DMS79 (cell line): Measurements from ENCODE around the gene GAD2.
A peak's percentile ranks its signal among the peaks of the same experiment; 100 is the strongest.

Source experiments
- DNase-seq: peaks from one replicate; lab custom pipeline; 2025; lab: John Stamatoyannopoulos, UW

Gene GAD2

GRCh38 chr10:26222563-26222962 is 6.0 kb downstream of the GAD2 start:
- no peak for DNase-seq

- DNase-seq: no peak
Observed at GRCh38 chr10:26225322-26225721, 8.7 kb downstream of the GAD2 start.

- DNase-seq: no peak
Observed at GRCh38 chr10:26227786-26228185, 11.2 kb downstream of the GAD2 start.

DNA sequence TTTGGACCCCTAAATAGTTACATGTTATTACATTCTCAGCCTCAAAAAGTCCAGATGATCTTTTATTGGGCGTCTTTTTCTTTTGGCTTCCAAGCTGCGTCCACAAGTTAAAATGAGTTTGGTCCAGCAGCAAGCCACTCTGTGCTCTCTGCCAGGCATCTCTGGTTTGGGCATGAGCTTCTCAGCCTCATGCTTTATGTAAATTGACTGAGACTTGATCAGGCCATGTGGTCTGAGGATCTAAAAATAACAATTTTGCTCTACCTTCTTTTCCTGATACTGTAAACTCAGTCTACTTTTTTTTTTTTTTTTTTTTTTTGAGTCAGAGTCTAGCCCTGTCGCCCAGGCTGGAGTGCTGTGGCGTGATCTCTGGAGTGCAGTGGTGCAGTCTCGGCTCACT is 15.6 kb downstream of the GAD2 start:
- no peak for DNase-seq

DNA sequence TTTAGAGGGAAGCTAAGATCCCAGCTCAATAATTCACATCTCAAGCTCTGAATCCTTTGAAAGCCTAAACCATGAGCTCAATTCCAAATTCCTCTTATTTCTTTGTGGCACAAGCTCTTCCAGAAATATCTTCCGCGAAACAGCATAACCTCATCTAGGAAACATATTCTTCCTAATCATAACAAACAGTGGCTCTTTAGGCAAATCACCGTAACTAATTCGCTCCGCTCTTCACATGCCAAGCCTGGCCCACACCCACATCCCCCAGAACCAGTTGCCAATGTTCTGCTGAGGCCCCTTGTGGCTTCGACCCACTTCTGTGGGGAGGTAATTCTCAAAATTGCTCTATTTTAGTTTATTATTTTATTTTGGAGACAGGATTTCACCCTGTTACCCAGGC is 19.2 kb downstream of the GAD2 start:
- no peak for DNase-seq

DNA sequence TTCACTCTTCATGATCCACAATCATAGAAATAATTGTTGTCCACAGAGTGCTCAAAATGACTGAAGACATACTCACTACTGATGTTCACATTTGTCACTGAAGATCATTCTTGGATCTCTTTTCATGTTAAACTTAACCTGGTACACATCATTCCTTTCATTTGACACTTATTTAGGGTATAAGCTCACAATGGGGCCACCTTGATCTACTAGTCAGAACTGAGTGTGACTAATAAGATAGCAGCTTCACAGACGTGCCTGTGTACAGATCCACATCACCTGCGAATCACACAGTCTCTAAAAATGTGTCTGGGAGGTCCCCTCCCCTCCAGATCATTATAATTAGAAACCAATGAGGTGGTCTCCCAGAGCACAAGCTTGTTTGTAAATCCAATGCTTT is 21.8 kb downstream of the GAD2 start:
- DNase-seq: no peak

- DNase-seq: peak; percentile 66
Observed at GRCh38 chr10:26242706-26243350, 26.3 kb downstream of the GAD2 start.

DNA sequence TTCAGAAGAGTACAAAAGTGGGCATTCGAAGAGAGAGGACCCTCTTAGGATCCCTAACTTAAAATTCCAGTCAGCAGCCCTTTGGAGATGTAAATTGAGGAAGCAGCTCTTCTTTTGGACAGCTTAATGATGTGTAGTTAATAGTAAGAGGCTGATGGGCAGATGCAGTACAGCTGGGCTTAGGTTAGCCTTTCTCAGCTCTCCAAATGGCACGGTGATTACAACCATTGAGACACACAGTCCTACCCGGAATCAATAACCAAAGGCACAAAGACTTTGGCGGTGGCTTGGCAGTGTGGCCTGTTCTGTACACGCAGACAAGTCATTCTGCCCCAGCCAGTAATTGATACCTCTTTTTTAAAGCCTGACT is 26.8 kb downstream of the GAD2 start:
- peak; percentile 17 for DNase-seq

GRCh38 chr10:26249681-26250080 is 33.1 kb downstream of the GAD2 start:
- DNase-seq: no peak

DNA sequence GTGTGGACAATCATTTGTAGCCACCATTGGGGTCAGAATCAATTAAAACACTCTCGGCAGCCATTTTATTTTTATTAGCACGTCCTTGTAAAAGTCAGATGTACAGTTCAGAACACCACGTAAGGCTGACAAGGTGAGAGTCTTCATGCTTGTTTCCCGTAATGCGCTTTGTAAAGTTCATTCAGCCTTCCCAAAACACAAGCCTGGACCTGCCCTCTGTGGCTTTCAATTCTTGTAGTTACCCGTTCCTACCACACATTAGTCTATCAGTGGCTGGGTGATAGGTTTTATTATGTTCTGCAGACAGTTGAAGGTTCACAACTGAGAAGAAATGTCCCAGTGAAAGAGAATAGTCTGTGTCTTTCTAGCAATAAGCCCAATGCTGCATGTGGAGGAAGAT is 35.4 kb downstream of the GAD2 start:
- DNase-seq: peak; percentile 8

DNA sequence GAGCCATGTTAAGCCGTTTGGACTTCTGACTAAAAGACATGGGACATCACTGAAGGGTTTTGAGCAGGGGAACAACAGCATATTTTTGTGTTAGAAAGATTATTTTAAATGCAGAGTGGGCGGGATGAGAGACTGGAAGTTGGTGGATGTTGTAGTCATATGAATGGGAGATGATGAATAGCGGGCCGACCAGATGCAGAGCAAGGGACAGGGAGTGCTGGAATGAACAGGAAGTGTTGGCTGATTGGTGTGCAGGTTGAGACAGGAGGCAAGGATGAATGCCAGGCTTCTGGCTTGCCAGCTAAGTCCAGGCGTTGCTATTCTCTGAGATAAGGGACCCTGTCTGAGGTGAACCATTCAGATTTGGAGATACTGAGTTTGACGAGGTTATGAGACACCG is 38.0 kb downstream of the GAD2 start:
- DNase-seq: no peak

- no peak for DNase-seq
Observed at GRCh38 chr10:26259341-26259740, 42.8 kb downstream of the GAD2 start.

DNA sequence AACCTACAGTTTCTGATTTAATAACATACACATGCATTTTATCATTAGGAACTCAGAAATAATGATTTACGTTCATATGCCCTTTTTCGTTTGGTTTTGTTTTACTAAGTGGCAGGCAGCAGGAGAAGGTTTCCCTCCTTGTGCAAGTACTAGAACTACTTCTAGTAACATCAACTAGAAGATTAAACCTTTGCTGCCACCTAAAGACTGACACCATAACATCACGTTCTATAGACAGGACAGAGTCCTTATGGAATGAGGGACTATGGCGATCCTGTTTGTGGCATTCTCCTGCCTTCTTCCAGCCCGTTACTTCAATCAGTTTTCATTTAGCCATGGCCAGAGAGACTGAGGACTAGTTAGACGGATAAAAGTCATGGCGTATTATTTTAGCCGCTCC is 53.2 kb downstream of the GAD2 start:
- no peak for DNase-seq

DNA sequence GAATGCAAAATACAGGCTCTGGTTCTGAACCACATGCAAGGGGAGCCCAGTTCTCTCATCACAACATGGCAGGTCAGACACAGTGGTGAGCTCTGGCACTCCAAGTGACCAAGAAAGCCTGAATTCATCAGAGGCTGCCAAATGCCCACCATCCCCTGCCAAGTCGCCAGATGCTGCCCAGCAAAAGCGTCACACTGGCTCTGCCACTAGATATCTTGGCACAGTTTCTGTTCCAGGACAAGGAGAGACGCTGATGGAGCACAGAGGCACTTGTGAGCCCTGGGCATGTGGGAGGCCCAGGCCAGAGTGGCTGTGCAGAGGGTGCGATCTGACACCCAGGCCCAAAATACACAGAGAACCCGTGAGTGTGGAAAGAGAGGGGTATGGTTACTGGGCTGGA is 57.8 kb downstream of the GAD2 start:
- DNase-seq: no peak

- DNase-seq: no peak
Observed at GRCh38 chr10:26278295-26278694, 61.7 kb downstream of the GAD2 start.

GRCh38 chr10:26290236-26290635 is 73.7 kb downstream of the GAD2 start:
- no peak for DNase-seq

GRCh38 chr10:26291721-26292480 is 75.3 kb downstream of the GAD2 start:
- no peak for DNase-seq

GRCh38 chr10:26296360-26296759 is 79.8 kb downstream of the GAD2 start:
- DNase-seq: no peak

- DNase-seq: no peak
Observed at GRCh38 chr10:26300001-26300400, 83.4 kb downstream of the GAD2 start.

DNA sequence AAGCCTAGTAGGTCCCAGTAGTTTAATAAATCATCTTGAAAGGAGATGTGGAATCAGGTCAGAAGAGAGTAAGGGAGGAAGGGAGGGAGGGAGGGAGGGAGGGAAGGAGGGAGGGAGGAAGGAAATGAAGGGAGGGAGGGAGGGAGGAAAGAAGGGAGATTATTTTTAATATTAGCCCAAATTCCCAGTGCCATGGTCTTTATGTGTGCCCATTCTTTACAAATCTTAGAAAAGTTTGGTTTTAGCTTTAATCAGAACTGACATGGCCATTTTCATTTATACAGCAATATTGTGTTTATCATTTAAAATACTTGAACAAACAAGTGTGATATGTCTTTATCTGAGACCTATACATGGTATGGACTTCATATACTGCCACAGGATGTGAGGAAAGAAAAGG is 86.8 kb downstream of the GAD2 start:
- DNase-seq: no peak

DNA sequence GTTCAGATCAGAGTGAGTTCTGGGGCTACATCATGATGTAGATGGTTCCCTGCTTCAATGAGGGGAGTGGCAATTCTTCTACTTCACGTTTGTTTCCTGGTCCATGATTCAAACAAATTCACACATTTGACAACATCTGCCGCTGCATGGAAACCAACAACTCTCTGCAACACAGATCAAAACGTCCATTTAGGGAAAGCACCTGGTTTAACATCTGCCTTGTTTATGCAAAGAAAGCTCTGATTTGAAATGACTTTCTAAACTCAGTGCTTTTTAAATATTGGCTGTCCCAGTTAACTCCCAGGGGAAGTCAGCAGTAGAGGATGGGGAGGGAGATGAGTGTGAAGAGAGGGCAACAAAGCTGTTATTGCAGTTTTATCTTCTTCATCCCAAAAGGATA is 93.8 kb downstream of the GAD2 start:
- no peak for DNase-seq

GRCh38 chr10:26311383-26311940 is 94.9 kb downstream of the GAD2 start:
- DNase-seq: no peak

GRCh38 chr10:26314265-26315013 is 97.9 kb downstream of the GAD2 start:
- DNase-seq: no peak
